ENCODE measurements around the gene PLCD3. TPM values are rescaled to one million over a fixed set of nuclear protein-coding genes. Genes with fewer than 3 reads are reported as not detected.
A peak's percentile ranks its signal among the peaks of the same experiment; 100 is the strongest.

PLCD3 gene
- total and polyA plus RNA-seq, 11 donors, result 92.8 to 207 (median 114) TPM

GRCh38 chr17:45132572-45133463 is 503 bp upstream of the PLCD3 start:
- intact Hi-C loops (cut with DNase I), result loop anchor here (1.0 to 10.0 kb wide), 15 partner anchors 22 to 358 kb away; partner anchors contain the start of genes NMT1 (in 2 of the 10), DCAKD (in 1 of the 10) and HEXIM2 (in 1 of the 10)
- DNase-seq (peak; percentile 86 to 91 (median 87)), ATAC-seq (peak; percentile 50 to 75 (median 74))
- 1 to 2% (median 1%) methylated on average over 40 to 70 of the region's 71 CpGs for WGBS, 4 donors
- Histone ChIP-seq H3K36me3 (no peaks in the 10 kb centered on the region), H3K27me3 (no peaks in the 10 kb centered on the region), H3K4me3 (peak overlapping the region; percentile 69 to 99 (median 94)), H3K4me1 (peaks cover 8 to 66% (median 53%) of the 10 kb centered on the region in 12 donors), H3K9me3 (no peaks in the 10 kb centered on the region), H3K27ac (peak overlapping the region; percentile 89 to 99 (median 98))
- peak in 1 of 2 donors; percentile 29 for TF ChIP-seq POLR2A (IDR thresholded peaks at IDR 0.05)
- TF ChIP-seq, protein P1, sequence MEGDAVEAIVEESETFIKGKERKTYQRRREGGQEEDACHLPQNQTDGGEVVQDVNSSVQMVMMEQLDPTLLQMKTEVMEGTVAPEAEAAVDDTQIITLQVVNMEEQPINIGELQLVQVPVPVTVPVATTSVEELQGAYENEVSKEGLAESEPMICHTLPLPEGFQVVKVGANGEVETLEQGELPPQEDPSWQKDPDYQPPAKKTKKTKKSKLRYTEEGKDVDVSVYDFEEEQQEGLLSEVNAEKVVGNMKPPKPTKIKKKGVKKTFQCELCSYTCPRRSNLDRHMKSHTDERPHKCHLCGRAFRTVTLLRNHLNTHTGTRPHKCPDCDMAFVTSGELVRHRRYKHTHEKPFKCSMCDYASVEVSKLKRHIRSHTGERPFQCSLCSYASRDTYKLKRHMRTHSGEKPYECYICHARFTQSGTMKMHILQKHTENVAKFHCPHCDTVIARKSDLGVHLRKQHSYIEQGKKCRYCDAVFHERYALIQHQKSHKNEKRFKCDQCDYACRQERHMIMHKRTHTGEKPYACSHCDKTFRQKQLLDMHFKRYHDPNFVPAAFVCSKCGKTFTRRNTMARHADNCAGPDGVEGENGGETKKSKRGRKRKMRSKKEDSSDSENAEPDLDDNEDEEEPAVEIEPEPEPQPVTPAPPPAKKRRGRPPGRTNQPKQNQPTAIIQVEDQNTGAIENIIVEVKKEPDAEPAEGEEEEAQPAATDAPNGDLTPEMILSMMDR (IDR thresholded peaks at IDR 0.05), result peak; percentile 64 to 88 (median 80)

DNA sequence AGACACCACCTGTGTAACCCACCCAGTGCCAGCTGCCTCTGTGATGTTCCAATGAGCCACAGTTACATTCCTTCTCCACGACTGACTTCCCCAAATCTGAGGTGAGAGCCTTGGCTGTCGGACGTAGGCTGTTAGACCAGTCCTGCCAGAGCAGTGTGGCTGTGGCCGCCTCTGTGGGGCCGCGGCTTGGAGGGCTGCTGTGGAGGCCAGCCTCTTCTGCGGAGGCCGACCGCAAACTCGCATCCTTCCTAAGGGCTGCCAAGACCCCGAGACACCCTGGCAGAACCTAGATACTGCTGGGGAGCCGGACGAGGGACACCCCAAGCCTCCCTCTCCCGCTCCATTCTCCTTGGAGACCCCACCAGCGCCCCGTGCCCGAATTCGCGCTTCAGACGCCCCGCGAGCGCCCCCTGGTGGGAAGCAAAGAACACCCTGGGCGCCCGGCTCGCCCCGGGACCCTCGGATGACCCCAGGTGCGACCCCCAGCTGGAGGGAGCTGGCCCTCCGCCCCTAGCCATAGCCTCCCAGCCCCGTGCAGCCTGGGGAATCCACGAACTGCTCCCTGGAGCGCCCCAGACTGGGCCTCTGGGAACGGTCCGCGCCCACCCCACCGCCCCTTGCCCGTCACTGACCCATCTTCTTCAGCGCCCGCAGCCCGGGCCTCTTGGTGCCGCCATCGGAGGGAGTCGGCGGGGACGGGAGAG is 547 bp downstream of the PLCD3 start:
- peak; percentile 30 to 84 (median 64) for DNase-seq
- intact Hi-C loops (cut with DNase I), result loop anchor here (1.0 to 10.0 kb wide), 14 partner anchors 21 to 357 kb away; partner anchors contain the start of genes NMT1 (in 2 of the 10) and DCAKD (in 1 of the 10)

GRCh38 chr17:45130681-45131615 is 1.4 kb downstream of the PLCD3 start:
- Histone ChIP-seq H3K4me1 (peaks cover 8 to 72% (median 54%) of the 10 kb centered on the region in 12 donors), H3K36me3 (no peaks in the 10 kb centered on the region), H3K27ac (peak overlapping the region in 10 of 12 donors; percentile 24 to 99 (median 91)), H3K4me3 (peak overlapping the region in 11 of 12 donors; percentile 79 to 99 (median 94)), H3K9me3 (no peaks in the 10 kb centered on the region), H3K27me3 (no peaks in the 10 kb centered on the region)
- TF ChIP-seq, protein P1 (IDR thresholded peaks at IDR 0.05), result no peak
- TF ChIP-seq POLR2A (IDR thresholded peaks at IDR 0.05), result no peak
- intact Hi-C loops (cut with DNase I), result loop anchor here in 7 of 10 donors (5.0 to 10.0 kb wide), 6 partner anchors 34 to 356 kb away; partner anchors contain the start of genes DCAKD (in 1 of the 7) and NMT1 (in 1 of the 7)
- DNase-seq (peak in 2 of 5 donors; percentile 15 to 44), ATAC-seq (no peak)
- WGBS, 4 donors, result 78 to 87% (median 85%) methylated on average over 17 of the region's 17 CpGs

More for the DNA sequence above, 547 bp downstream of the PLCD3 start:
- Histone ChIP-seq H3K4me3 (peak overlapping the region; percentile 69 to 99 (median 94)), H3K4me1 (peaks cover 8 to 74% (median 61%) of the 10 kb centered on the region in 12 donors), H3K27me3 (no peaks in the 10 kb centered on the region), H3K9me3 (no peaks in the 10 kb centered on the region), H3K36me3 (no peaks in the 10 kb centered on the region), H3K27ac (peak overlapping the region; percentile 89 to 99 (median 98))
- no peak for TF ChIP-seq POLR2A (IDR thresholded peaks at IDR 0.05)
- TF ChIP-seq, protein P1 (IDR thresholded peaks at IDR 0.05), result peak; percentile 89 to 96 (median 91)
- WGBS, 4 donors, result 9 to 16% (median 10%) methylated on average over 20 to 46 of the region's 46 CpGs
- ATAC-seq, result peak in 1 of 4 donors; percentile 0
